ENCODE measurements around the gene ANKAR.

ANKAR gene

DNA sequence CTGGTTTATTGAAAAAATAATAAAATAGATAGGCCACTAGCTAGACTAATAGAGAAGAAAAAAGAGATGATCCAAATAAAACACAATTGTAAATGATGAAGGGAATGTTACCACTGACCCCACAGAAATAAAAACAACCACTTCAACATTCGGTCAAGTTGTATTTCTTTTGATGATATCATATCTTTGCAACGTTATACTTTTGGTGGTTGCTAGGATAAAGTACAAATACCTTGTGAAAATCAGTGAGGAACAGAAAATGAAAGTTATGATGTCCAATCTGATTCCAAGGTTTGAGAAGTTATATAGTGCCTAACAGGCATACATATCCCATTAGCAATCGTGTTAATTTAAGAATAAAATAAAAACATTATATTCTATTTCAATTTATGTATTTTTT is 19.8 kb upstream of the ANKAR start:
- no peaks in the 10 kb centered on the region for H3K9me2 ChIP-seq (replicated peaks; ENCODE audit: insufficient read depth, low read length)
- no peak overlapping the region for H3K4me3 ChIP-seq (ENCODE audit: insufficient read depth, low read length, poor library complexity, severe bottlenecking)
- no peak overlapping the region for H3K4me2 ChIP-seq (ENCODE audit: low read depth, low read length, poor library complexity, severe bottlenecking)
- H3K9me3 ChIP-seq (ENCODE audit: insufficient read depth, low read length) = no peaks in the 10 kb centered on the region
- no peaks in the 10 kb centered on the region for H3K27me3 ChIP-seq (ENCODE audit: low read length)
- no peaks in the 10 kb centered on the region for H3F3A ChIP-seq (ENCODE audit: insufficient read depth)
- no peak overlapping the region for H3K9ac ChIP-seq (ENCODE audit: low read length)
- no peaks in the 10 kb centered on the region for H3K36me3 ChIP-seq (ENCODE audit: low read length)
- no peaks in the 10 kb centered on the region for H3K79me2 ChIP-seq (ENCODE audit: insufficient read depth, low read length)
- no peak overlapping the region for H2AFZ ChIP-seq (ENCODE audit: low read depth, low read length, severe bottlenecking)
- TF ChIP-seq, protein P1, sequence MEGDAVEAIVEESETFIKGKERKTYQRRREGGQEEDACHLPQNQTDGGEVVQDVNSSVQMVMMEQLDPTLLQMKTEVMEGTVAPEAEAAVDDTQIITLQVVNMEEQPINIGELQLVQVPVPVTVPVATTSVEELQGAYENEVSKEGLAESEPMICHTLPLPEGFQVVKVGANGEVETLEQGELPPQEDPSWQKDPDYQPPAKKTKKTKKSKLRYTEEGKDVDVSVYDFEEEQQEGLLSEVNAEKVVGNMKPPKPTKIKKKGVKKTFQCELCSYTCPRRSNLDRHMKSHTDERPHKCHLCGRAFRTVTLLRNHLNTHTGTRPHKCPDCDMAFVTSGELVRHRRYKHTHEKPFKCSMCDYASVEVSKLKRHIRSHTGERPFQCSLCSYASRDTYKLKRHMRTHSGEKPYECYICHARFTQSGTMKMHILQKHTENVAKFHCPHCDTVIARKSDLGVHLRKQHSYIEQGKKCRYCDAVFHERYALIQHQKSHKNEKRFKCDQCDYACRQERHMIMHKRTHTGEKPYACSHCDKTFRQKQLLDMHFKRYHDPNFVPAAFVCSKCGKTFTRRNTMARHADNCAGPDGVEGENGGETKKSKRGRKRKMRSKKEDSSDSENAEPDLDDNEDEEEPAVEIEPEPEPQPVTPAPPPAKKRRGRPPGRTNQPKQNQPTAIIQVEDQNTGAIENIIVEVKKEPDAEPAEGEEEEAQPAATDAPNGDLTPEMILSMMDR (IDR thresholded peaks at IDR 0.05; ENCODE audit: insufficient read depth, low read length, poor library complexity, severe bottlenecking) = no peak
- TF ChIP-seq EZH2phosphoT487 (conservative IDR thresholded peaks at IDR 0.05; ENCODE audit: low read length) = no peak
- no peak overlapping the region for H3K27ac ChIP-seq (ENCODE audit: low read depth, low read length)
- H4K20me1 ChIP-seq (ENCODE audit: low read depth, low read length) = no peaks in the 10 kb centered on the region

DNA sequence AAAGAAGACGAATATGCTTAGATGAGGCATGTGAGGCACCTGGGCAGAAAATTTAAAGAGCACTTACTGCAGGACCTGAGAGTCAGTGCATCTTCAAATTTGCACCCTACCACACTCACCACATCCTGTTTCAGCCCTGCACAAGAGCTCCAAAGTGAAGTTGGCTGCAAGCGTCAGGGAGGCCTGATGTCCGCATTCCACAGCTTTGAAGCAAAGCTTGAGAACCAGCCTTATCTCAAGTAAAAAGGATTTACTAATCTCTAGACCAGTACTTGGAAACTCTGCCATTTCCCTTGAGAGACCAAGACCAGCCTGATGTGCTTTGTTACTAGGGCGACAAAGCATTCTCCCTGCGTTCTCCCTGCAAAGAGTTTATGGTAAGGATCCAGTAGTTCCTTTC is 16.6 kb upstream of the ANKAR start:
- Histone ChIP-seq H3K9me2 (replicated peaks; ENCODE audit: insufficient read depth, low read length) (no peaks in the 10 kb centered on the region), H4K20me1 (ENCODE audit: low read depth, low read length) (no peaks in the 10 kb centered on the region), H3K4me2 (ENCODE audit: low read depth, low read length, poor library complexity, severe bottlenecking) (no peak overlapping the region), H3K9me3 (ENCODE audit: insufficient read depth, low read length) (no peaks in the 10 kb centered on the region), H3F3A (ENCODE audit: insufficient read depth) (0 out of 2 replicates have a peak, but pooled peaks cover 2% of the 10 kb centered on the region), H3K9ac (ENCODE audit: low read length) (no peak overlapping the region), H3K27ac (ENCODE audit: low read depth, low read length) (no peak overlapping the region), H3K36me3 (ENCODE audit: low read length) (no peaks in the 10 kb centered on the region), H2AFZ (ENCODE audit: low read depth, low read length, severe bottlenecking) (no peak overlapping the region), H3K4me3 (ENCODE audit: insufficient read depth, low read length, poor library complexity, severe bottlenecking) (no peak overlapping the region), H3K79me2 (ENCODE audit: insufficient read depth, low read length) (peaks cover 16% of the 10 kb centered on the region), H3K27me3 (ENCODE audit: low read length) (no peaks in the 10 kb centered on the region)
- no peak for TF ChIP-seq EZH2phosphoT487 (conservative IDR thresholded peaks at IDR 0.05; ENCODE audit: low read length)
- TF ChIP-seq, protein P1 (IDR thresholded peaks at IDR 0.05; ENCODE audit: insufficient read depth, low read length, poor library complexity, severe bottlenecking) = no peak

DNA sequence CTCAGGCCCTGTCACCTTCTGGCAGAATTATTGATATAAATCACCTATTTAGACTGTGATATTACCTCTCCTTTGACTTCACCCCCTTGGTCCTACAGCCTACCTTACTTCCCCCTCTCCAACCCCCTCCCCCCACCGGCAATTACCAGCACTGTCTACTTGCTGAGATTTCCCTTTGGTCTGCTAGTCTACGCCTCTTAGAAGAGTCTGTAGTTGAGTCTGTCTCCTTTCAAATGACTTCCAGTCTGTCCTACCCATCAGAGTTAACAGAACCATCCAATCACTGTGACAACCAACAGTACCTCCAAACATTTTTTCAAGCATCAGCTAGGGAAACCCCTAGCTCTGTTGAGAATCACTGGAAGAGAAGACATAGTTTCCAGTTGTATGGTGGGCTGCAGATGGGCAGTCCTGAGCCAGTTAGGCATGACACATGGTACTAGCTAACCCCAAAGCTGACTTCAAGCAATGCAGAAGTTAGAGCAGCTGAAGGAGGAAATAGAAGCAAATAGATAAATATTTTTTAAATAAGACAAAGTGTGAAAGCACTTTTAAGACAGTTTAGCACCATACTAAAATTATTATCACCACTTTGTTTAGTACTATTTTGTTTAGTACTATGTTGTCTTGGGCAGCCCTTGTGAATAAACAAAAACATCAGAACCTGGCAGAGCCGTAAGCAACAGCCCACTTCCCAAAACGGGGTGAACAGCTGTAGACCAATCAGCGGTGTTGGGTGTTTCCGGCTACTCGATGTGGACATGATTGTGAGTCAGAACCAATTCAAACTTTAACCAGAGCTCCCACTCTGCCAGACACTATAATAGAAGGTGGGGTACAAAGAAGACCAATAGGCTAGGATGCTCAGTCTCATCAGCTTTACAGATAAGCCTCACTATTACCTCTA is 15.9 kb upstream of the ANKAR start:
- Histone ChIP-seq H3K36me3 (ENCODE audit: low read length) (no peaks in the 10 kb centered on the region), H3K79me2 (ENCODE audit: insufficient read depth, low read length) (peaks cover 21% of the 10 kb centered on the region), H3K27ac (ENCODE audit: low read depth, low read length) (no peak overlapping the region), H3K27me3 (ENCODE audit: low read length) (no peaks in the 10 kb centered on the region), H2AFZ (ENCODE audit: low read depth, low read length, severe bottlenecking) (peak overlapping the region; percentile 60), H3F3A (ENCODE audit: insufficient read depth) (0 out of 2 replicates have a peak, but pooled peaks cover 2% of the 10 kb centered on the region), H3K4me3 (ENCODE audit: insufficient read depth, low read length, poor library complexity, severe bottlenecking) (no peak overlapping the region), H3K9me2 (replicated peaks; ENCODE audit: insufficient read depth, low read length) (no peaks in the 10 kb centered on the region), H4K20me1 (ENCODE audit: low read depth, low read length) (0 out of 2 replicates have a peak, but pooled peaks cover under 1% of the 10 kb centered on the region), H3K9ac (ENCODE audit: low read length) (no peak overlapping the region; the same call in 1 of the 2 replicates), H3K4me2 (ENCODE audit: low read depth, low read length, poor library complexity, severe bottlenecking) (peak overlapping the region; percentile 17), H3K9me3 (ENCODE audit: insufficient read depth, low read length) (no peaks in the 10 kb centered on the region)
- no peak for TF ChIP-seq EZH2phosphoT487 (conservative IDR thresholded peaks at IDR 0.05; ENCODE audit: low read length)
- TF ChIP-seq, protein P1 (IDR thresholded peaks at IDR 0.05; ENCODE audit: insufficient read depth, low read length, poor library complexity, severe bottlenecking) = no peak
